Activated gamma-delta T cell treated with anti-CD3 and anti-CD28 coated beads, Interleukin-2, amount 50 U/mL, for 16 hours (primary cell): ENCODE results near the gene NDUFS2.

Experiments
- DNase-seq: peaks from one replicate; pipeline ENCODE4 v3.0.0-alpha.2; 2020; ENCODE audit warnings: low read depth

The NDUFS2 gene

DNA sequence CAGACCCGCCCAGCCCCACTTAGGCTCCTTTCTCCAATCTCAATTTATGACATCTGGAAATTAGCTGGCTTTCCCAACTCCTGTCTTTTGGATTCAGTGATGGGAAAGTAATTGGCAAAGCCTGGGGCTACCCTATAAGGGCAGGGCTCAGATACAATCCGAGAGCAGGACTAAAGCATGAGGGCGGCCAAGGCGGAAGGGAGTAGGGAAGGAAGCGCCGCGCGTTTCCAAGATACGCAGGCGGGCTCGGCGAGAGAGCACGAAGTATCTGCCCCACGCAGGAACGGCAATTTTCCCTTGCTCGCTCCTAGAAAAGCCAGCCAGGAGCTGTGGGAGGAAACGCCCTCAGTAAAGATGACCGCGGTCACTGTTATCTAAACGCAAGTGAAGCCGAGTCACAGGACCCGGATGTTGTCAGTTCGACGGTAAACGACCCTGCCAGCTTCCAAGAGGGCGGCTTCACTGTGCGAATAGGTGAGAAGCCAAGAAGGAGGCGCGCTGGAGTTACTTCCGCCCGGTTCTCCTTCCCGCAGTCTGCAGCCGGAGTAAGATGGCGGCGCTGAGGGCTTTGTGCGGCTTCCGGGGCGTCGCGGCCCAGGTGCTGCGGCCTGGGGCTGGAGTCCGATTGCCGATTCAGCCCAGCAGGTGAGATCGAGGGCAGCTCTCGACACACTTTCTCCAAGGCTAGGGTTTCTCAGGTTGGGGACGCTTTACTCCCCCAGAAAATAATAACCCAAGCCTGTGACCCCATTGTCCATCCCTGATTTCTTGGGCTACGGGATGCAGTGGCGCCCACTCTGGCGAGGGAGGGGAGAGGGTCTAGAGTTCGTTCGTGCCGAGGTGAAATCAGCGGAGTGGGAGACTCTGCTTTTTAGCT is at the start of gene NDUFS2:
TSS of gene NDUFS2 (plus strand) at position 532 of the 877 bp plus-strand sequence. CDS start at position 551, 19 bp downstream.
- DNase-seq = peak; percentile 94

DNA sequence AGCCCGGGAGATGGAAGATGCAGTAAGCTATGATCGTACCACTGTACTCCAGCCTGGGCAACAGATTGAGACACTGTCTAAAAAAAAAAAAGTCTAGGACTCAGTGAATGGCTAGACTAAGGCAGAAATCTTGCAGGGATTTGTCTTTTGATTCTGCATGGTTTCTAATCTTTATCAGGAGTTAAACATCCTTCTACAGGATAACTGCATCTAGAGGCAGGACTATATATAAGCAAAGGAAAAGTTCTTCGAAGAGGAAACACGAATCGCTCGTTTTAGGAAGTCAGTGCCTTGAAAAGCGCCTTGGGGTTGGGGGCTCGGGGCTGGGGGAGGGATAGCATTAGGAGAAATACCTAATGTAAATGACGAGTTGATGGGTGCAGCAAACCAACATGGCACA is 49.0 kb upstream of the NDUFS2 start:
- DNase-seq = no peak

DNA sequence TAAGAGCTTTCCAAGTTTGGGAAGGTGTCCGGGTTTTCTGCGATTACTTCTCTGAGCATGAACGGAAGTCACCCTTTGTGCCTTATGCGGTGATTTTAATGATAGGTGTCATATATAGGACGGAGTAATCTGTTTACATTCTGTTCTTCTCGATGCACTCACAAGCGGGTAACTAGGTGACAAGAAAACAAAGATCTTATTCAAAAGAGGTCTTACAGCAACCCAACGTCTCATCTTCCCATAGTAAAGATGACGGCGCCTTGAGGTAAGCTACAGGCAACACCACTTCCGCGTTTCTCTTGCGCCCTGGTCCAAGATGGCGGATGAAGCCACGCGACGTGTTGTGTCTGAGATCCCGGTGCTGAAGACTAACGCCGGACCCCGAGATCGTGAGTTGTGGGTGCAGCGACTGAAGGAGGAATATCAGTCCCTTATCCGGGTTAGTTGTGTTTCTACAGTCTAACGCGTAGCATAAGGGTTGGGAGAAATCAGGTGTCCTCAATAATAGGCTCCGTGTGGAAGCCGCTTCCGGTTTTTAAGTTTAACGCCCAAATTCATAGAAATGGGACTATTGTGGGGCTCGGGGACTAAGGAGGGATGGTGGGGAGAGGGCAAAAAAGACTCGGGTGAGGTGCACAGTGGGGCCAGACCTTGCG is 48.4 kb upstream of the NDUFS2 start, which contains the start of gene UFC1:
TSS of gene UFC1 (plus strand) at position 297 of the 656 bp plus-strand sequence. CDS start at position 317, 20 bp downstream.
- peak; percentile 64 for DNase-seq

DNA sequence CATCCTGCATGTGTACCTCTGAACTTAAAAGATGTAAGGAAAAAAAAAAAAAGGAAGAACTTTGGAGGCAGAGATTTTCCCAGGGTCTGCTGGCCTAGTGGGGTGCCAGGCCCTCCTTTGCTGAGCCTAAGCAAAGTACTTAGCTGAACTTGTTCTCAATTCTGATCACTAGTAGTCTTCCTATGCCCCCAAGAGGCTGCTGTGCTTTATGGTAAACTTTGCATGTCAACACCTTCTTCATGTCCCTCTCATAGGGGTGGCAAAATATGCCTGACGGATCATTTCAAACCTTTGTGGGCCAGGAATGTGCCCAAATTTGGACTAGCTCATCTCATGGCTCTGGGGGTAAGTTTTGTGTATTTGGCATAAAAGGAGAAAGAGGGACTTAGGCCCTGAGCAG is 44.3 kb upstream of the NDUFS2 start:
- no peak for DNase-seq

DNA sequence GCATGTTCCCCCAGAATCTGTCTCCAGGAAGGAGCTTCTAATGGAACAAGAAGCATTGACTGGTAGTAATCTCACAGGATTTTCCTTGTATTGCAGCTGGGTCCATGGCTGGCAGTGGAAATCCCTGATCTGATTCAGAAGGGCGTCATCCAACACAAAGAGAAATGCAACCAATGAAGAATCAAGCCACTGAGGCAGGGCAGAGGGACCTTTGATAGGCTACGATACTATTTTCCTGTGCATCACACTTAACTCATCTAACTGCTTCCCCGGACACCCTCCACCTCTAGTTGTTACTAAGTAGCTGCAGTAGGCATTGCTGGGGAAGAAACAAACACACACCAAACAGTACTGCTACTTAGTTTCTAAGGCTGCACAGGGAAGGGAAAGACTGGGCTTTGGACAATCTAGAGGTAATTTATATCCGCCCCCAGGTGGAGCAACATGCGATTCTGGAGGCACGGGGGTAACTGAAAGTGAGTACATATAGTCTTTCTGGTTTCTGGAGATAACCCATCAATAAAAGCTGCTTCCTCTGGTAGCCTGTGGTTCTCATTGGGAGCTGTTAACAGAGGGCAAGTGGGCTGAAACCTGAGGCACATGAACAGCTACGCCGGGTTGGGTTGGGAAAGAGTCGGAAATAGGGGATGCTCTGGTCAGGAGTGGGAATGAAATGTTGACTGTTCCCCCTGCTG is 43.7 kb upstream of the NDUFS2 start:
- DNase-seq = no peak

DNA sequence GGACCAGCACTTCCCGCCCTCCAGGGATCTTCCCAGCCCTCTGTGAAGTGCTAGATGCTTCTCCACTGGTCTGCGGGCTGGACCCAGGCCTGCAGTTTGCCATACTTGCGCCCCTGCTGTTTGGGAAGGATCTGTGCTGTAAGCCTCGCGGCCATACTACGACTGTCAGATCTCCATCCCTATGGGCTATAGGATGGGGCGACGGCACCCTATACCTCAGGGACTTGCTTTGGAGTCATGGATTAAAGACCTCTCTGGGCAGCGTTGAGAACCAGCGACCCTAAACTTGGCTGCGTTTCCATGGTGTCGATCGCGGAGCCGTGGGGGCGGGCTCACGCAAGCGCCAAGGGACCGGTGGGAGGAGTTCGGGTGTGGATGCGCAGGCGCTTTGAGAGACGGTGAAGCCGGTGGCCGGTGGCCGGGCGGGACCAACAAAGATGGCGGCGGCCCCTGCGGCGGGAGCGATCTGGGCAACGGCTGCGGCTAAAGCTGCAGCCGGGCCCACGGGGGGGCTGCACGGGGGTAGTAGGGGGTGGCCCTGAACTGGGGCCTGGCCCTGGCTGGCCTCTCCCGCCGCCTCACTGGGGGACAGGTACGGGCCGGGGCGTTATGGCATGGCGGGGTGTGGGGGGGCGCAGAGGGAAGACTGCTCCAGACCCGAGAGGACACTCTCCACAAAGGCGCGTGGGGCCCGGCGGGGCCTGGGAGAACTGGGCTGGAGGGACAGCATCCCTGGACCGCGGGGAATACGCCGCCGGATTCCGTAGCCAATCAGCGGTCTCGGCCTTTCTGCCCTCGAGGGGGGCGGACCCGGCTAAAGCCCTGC is 42.9 kb upstream of the NDUFS2 start, which contains the start of gene USP21:
TSS of gene USP21 (plus strand) at position 414 of the 826 bp plus-strand sequence. CDS start 1,141 bp downstream, outside the sequence.
- DNase-seq = peak; percentile 87

DNA sequence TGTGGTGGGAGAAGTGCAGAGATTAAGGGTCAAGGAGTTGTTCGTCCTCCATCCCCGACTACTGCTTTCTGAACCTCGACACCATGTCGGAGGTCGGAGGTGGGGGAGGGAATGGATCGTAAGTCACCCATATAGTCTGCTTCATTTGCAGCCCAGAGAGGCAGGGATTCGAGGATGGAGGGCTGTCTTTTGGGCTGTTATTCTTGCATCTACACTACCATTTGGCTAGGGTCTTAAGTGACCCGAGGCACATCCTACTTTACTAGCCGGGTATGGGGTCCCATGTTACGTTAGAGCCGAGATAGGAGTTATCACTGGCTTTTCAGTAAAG is 42.3 kb upstream of the NDUFS2 start:
- no peak for DNase-seq

DNA sequence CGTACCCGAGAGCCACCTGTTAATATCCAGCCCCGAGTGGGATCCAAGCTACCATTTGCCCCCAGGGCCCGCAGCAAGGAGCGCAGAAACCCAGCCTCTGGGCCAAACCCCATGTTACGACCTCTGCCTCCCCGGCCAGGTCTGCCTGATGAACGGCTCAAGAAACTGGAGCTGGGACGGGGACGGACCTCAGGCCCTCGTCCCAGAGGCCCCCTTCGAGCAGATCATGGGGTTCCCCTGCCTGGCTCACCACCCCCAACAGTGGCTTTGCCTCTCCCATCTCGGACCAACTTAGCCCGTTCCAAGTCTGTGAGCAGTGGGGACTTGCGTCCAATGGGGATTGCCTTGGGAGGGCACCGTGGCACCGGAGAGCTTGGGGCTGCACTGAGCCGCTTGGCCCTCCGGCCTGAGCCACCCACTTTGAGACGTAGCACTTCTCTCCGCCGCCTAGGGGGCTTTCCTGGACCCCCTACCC is 41.5 kb upstream of the NDUFS2 start:
- no peak for DNase-seq

DNA sequence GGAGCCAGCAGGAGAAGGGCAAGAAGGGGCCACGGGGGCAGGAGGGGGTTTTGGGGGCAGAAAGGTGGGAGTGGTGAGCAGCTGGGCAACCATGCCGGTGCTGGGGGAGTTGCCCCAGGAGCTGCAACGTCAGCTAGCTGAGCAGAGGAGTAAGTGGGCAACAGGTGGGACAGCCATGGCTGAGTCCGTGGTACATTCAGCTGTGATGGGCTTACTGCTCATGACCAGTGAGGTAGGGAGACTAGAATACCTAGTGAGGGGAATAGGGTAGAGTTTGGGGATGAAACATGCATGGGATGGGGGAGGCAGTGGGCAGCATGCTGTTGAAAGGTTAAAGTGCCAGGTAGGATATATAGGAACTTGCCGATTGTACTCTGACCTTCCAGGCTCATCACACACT is 40.5 kb upstream of the NDUFS2 start:
- no peak for DNase-seq

DNA sequence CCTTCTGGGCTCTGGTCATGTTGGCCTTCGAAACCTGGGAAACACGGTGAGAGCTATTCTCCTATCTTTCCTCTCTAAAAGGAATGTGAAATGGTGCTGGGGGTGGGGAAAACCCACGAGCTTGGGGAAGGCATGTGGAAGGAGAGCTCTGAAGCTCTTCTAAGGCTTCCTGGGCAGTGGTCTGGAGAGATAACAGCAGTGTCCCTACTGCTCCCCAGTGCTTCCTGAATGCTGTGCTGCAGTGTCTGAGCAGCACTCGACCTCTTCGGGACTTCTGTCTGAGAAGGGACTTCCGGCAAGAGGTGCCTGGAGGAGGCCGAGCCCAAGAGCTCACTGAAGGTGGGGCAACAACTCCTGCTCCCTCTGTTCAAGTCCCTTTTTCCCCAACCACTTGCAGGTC is 40.1 kb upstream of the NDUFS2 start:
- DNase-seq = no peak

DNA sequence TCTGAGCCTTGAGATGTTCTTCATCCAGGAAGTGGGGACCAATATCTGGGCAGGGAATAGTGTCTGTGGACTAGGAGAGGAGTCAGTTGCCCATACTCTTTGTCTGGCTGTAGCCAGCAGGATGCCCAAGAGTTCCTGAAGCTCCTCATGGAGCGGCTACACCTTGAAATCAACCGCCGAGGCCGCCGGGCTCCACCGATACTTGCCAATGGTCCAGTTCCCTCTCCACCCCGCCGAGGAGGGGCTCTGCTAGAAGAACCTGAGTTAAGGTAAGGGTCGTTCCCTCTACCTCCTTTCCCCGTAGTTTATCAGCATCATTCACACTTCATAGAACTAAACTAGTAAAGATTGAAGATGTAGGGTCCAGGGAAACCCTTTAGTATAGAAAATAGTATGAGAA is 39.4 kb upstream of the NDUFS2 start:
- DNase-seq = no peak

DNA sequence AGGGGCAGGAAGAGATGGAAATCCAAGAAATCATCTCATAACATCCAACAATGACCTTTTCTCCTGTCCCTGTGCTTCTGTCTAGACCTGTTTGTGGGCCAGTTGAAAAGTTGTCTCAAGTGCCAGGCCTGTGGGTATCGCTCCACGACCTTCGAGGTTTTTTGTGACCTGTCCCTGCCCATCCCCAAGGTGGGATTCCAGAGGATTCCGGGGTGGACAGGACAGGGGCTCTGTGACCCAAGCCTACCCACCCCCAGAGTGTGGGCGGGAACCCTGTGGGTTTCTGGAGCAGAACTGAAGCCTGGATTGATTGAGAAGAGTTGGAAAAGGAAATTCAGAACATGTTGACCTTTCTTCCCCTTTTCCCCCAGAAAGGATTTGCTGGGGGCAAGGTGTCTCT is 38.4 kb upstream of the NDUFS2 start:
- no peak for DNase-seq

DNA sequence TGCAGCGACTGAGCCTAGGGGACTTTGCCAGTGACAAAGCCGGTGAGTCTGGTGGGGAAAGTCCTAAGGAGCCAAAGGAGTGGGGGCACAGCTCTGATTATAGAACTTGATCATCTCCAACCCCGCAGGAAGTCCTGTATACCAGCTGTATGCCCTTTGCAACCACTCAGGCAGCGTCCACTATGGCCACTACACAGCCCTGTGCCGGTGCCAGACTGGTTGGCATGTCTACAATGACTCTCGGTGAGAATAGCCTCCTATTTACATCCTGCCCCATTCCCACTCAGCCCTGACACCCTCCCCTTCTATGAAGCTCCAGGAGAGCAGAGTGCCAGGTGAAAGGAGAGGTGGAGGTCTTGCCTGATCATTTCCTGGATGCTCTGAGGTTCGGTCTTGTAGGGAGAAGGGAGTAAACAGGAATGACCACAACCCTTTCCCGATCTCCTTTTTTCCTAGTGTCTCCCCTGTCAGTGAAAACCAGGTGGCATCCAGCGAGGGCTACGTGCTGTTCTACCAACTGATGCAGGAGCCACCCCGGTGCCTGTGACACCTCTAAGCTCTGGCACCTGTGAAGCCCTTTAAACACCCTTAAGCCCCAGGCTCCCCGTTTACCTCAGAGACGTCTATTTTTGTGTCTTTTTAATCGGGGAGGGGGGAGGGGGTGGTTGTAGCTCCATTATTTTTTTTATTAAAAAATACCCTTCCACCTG is 37.1 kb upstream of the NDUFS2 start:
- DNase-seq = no peak

DNA sequence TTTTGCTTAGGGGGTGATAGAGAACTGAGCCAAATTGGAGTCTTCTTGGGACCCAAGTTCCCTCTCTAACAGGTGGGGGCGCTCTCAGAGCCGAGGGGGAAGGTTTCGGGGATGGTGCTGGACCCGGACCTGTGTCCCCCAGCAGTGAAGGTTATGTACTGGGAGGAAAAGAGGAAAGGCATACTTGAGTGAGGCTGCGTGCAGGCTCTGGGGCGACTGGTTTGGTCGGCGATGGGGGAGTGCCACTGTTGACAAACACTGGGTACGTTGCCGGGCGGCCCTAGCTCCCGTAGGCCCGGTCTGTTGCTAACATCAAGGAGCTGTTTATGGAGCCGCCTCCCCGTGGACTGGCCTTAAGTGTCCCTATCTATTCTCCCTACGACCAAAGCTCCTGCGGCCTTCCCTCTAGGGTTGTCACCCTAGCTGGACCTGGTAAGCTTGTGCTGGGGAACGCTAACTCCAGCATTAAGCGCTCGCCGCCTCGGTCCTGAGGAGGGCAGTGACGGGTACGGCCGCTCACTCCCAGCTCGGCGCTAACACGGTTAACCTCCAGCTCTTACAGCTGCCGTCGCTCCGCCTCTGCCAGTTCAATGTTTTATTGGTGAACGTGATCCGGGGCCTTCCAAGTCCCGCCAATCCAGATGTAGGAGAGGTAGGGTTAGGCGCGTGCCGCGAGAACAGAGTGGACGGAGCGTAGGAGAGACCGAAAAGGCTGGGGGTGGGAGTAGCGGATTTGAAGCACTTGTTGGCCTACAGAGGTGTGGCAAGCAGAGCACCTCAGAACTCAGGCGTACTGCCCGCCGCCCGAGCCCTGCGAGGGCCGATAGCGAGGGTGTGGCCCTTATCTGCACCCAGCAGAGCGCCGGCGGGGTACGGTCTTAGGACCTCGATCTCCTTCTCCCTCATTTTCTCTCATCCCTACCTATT is 36.2 kb upstream of the NDUFS2 start, which contains the start of gene PPOX:
TSS of gene PPOX (plus strand) at position 685 of the 927 bp plus-strand sequence. CDS start 422 bp downstream, outside the sequence.
- peak; percentile 88 for DNase-seq

DNA sequence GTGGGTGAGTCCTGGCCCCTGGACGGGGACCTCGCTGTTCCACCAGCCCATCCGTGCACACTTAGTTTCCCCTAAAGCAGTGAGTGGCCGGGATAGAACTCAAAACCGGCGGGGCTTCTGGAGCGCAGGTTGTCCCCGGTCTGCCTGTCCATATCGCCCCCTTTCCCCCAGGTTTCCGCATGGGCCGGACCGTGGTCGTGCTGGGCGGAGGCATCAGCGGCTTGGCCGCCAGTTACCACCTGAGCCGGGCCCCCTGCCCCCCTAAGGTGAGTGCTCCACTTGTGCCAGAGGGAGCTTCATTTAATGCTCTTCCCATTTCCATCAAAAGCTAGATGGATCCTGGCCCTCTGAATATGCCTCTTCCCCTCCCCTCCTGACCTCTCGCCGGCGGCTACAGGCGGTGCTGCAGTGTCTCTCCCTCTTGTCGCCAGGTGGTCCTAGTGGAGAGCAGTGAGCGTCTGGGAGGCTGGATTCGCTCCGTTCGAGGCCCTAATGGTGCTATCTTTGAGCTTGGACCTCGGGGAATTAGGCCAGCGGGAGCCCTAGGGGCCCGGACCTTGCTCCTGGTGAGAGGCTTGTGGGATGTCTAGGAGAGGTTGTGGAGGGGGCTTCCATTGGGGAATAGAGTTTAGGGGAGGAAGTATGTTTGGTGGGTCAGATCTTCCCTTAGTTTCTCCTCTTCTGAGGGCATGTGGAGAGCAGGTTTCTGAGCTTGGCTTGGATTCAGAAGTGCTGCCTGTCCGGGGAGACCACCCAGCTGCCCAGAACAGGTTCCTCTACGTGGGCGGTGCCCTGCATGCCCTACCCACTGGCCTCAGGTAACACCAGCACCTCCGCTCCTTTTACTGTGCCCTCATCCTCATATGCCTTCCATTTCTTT is 35.3 kb upstream of the NDUFS2 start:
- DNase-seq = no peak

DNA sequence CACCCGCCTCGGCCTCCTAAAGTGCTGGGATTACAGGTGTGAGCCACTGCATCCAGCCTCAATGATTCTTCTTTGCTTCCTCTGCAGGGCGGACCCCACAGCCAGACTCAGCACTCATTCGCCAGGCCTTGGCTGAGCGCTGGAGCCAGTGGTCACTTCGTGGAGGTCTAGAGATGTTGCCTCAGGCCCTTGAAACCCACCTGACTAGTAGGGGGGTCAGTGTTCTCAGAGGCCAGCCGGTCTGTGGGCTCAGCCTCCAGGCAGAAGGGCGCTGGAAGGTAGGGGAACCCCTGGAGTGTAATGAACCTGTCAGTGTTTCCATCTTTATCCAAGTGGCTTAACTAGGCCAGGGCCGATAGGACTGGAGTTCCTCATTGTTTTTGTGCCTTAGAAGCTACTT is 33.3 kb upstream of the NDUFS2 start:
- DNase-seq = no peak

DNA sequence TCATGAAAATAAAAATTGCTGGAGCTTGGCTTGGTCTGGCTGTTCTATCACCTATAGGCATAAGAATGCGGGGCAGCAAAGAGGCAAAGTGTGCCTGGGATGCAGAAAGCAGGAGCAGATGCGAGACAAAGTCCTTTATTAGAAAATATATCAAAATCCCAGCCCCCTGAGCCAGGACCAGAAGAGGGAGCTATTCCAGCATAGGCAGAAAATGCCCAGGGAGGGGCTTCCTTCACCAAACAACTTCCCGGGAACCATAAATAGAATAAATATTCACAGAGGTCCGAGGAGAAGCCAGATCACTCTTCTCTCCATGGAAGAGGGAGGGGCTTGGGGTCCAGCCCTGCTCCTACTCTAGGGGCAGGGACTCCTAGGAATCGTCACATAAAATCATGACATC is 31.0 kb upstream of the NDUFS2 start:
- no peak for DNase-seq

DNA sequence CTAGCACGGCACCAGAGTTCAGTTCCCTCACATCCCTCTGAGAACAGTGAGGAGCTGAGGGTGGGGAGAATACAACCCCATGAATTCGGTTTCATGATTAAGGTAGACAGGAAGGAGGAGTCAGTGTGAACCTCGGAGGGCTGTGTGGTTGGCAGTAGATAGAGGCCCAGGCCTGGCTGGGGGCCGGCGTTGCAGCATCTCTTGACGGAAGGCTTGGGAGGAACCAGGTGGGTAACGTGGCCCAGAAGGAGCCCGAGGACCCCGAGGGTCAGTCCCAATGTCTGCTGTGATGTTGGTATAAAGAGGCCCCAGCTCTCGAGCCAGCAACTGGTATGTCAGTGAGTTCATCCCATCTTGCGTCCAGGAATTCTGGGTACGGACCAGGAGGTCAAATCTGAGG is 30.5 kb upstream of the NDUFS2 start:
- DNase-seq = no peak

DNA sequence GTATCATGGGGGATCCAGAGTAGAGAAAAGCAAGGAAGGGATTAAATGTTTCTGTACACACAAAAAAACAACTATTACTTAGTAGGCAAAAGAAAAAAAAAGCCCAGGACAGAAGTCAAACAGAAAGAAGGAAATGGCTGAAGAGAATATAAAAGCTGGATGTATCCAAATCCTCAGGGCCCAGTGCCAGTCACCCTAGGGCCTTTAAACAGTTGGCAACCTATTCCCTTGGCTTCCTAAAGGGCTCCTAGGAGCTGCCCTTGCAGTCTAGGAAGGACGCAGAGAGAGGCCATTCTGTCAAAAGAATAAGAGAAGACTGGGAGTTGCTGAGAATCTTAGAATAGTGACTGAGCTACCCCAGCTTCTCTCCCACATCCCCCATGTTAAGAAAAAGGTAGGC is 29.8 kb upstream of the NDUFS2 start:
- no peak for DNase-seq
